NCI-H187 treated with DMSO at 0.1 percent for 48 hours (cell line): ENCODE results near the gene SPTLC1.

Experiments
- DNase-seq: peaks from one replicate; lab custom pipeline; 2025; lab: John Stamatoyannopoulos, UW

The SPTLC1 gene

GRCh38 chr9:92077888-92078287, 37.3 kb downstream of the SPTLC1 start:
- no peak for DNase-seq

- no peak for DNase-seq
Measured at GRCh38 chr9:92071634-92072033, 43.6 kb downstream of the SPTLC1 start.

GRCh38 chr9:92066168-92066567, 49.0 kb downstream of the SPTLC1 start:
- DNase-seq = no peak

- DNase-seq = no peak
Measured at GRCh38 chr9:92064711-92065110, 50.5 kb downstream of the SPTLC1 start.

GRCh38 chr9:92061184-92061583, 54.0 kb downstream of the SPTLC1 start:
- no peak for DNase-seq

GRCh38 chr9:92059661-92060060, 55.6 kb downstream of the SPTLC1 start:
- DNase-seq = no peak

GRCh38 chr9:92058723-92059444, 56.3 kb downstream of the SPTLC1 start:
- DNase-seq = no peak

GRCh38 chr9:92058026-92058425, 57.2 kb downstream of the SPTLC1 start:
- DNase-seq = no peak

- DNase-seq = no peak
Measured at GRCh38 chr9:92057226-92057625, 58.0 kb downstream of the SPTLC1 start.

GRCh38 chr9:92055624-92056023, 59.6 kb downstream of the SPTLC1 start:
- no peak for DNase-seq

- DNase-seq = no peak
Measured at GRCh38 chr9:92048924-92049625, 66.1 kb downstream of the SPTLC1 start.

GRCh38 chr9:92047500-92047899, 67.7 kb downstream of the SPTLC1 start:
- DNase-seq = no peak

GRCh38 chr9:92046676-92047075, 68.5 kb downstream of the SPTLC1 start:
- no peak for DNase-seq

- no peak for DNase-seq
Measured at GRCh38 chr9:92044936-92045335, 70.3 kb downstream of the SPTLC1 start.

GRCh38 chr9:92043002-92043401, 72.2 kb downstream of the SPTLC1 start:
- DNase-seq = no peak

GRCh38 chr9:92042260-92042659, 73.0 kb downstream of the SPTLC1 start:
- no peak for DNase-seq

- no peak for DNase-seq
Measured at GRCh38 chr9:92036756-92037155, 78.5 kb downstream of the SPTLC1 start.

- no peak for DNase-seq
Measured at GRCh38 chr9:92036411-92036746, 78.8 kb downstream of the SPTLC1 start.

- no peak for DNase-seq
Measured at GRCh38 chr9:92035687-92036410, 79.4 kb downstream of the SPTLC1 start.

GRCh38 chr9:92035146-92035545, 80.1 kb downstream of the SPTLC1 start:
- no peak for DNase-seq

GRCh38 chr9:92033991-92034390, 81.2 kb downstream of the SPTLC1 start:
- DNase-seq = no peak

GRCh38 chr9:92033307-92033706, 81.9 kb downstream of the SPTLC1 start:
- DNase-seq = no peak

- no peak for DNase-seq
Measured at GRCh38 chr9:92032891-92033290, 82.3 kb downstream of the SPTLC1 start.
